WTC11 (cell line): ENCODE results near the gene HYPK. TPM values are rescaled to one million over a fixed set of nuclear protein-coding genes. Genes with fewer than 3 reads are reported as not detected.

ENCODE experiments used
- ATAC-seq: fragments of 200-7000 bp; cut with Tn5 transposase; 2 replicates; pipeline ENCODE4 v1.10.0; 2021; ENCODE audit warnings: mild to moderate bottlenecking, moderate library complexity
- CTCF ChIA-PET: fragments of 300-600 bp; sonication (Branson Sonifier 250); formaldehyde crosslinking; loops from one replicate; lab custom pipeline; 2021; ENCODE audit warnings: antibody characterized with exemption; lab: Charles Lee
- POLR2A ChIA-PET: fragments of 350-600 bp; sonication (Branson Sonifier 250); formaldehyde crosslinking; loops from one replicate; lab custom pipeline; 2021; ENCODE audit warnings: antibody characterized with exemption; lab: Charles Lee
- DNase-seq: peaks from one replicate; pipeline ENCODE4 v3.0.0; 2021; ENCODE audit warnings: low spot score
- H3K27ac Mint-ChIP-seq: 2 replicates; pipeline ENCODE4 v1.8.0; 2021; ENCODE audit warnings: mixed read lengths
- H3K27me3 Mint-ChIP-seq: 2 replicates; pipeline ENCODE4 v1.8.0; 2021; ENCODE audit warnings: low read depth, mild to moderate bottlenecking, moderate library complexity, mixed read lengths
- H3K36me3 Mint-ChIP-seq: 2 replicates; pipeline ENCODE4 v1.8.0; 2021; ENCODE audit warnings: mixed read lengths
- H3K4me1 Mint-ChIP-seq: 2 replicates; pipeline ENCODE4 v1.8.0; 2022; ENCODE audit warnings: mixed read lengths
- H3K4me3 Mint-ChIP-seq: 2 replicates; pipeline ENCODE4 v1.8.0; 2021; ENCODE audit warnings: mild to moderate bottlenecking, moderate library complexity, mixed read lengths
- H3K9me3 Mint-ChIP-seq: 2 replicates; pipeline ENCODE4 v1.8.0; 2021; ENCODE audit warnings: mixed read lengths
- CREB1 ChIP-seq: sonication (generic); formaldehyde crosslinking; IDR thresholded peaks from 2 replicates; pipeline ENCODE4 v1.8.0; 2023; ENCODE audit warnings: mild to moderate bottlenecking, missing genetic modification reagents
- FOXK1 ChIP-seq: sonication (generic); formaldehyde crosslinking; IDR thresholded peaks from 2 replicates; pipeline ENCODE4 v1.8.0; 2022; ENCODE audit warnings: mild to moderate bottlenecking, moderate library complexity, missing genetic modification reagents
- JUN ChIP-seq: sonication (generic); formaldehyde crosslinking; IDR thresholded peaks from 2 replicates; pipeline ENCODE4 v1.8.0; 2023; ENCODE audit warnings: mild to moderate bottlenecking, missing genetic modification reagents
- NFYB ChIP-seq: sonication (generic); formaldehyde crosslinking; conservative IDR thresholded peaks from 2 replicates; pipeline ENCODE4 v1.8.0; 2022; ENCODE audit warnings: low read depth, missing genetic modification reagents
- NR1H2 ChIP-seq: sonication (generic); formaldehyde crosslinking; IDR thresholded peaks from 2 replicates; pipeline ENCODE4 v1.9.0; 2021; ENCODE audit warnings: mild to moderate bottlenecking, moderate library complexity, missing genetic modification reagents
- NR2C2 ChIP-seq: sonication (generic); formaldehyde crosslinking; IDR thresholded peaks from 2 replicates; pipeline ENCODE4 v1.8.0; 2022; ENCODE audit warnings: mild to moderate bottlenecking, missing genetic modification reagents
- PRRX2 ChIP-seq: fragments of 250-450 bp; sonication (Bioruptor Pico); IDR thresholded peaks from 2 replicates; pipeline ENCODE4 v1.8.0; 2021; ENCODE audit warnings: mild to moderate bottlenecking
- SMAD3 ChIP-seq: sonication (generic); formaldehyde crosslinking; IDR thresholded peaks from 2 replicates; pipeline ENCODE4 v1.8.0; 2022; ENCODE audit warnings: missing genetic modification reagents, mild to moderate bottlenecking, borderline replicate concordance
- SMAD4 ChIP-seq: sonication (generic); formaldehyde crosslinking; IDR thresholded peaks from 2 replicates; pipeline ENCODE4 v1.8.0; 2022; ENCODE audit warnings: mild to moderate bottlenecking, missing genetic modification reagents
- SP1 ChIP-seq: sonication (generic); formaldehyde crosslinking; conservative IDR thresholded peaks from 2 replicates; pipeline ENCODE4 v1.8.1; 2022; ENCODE audit warnings: missing genetic modification reagents
- ZBTB21 ChIP-seq: sonication (generic); formaldehyde crosslinking; IDR thresholded peaks from 2 replicates; pipeline ENCODE4 v1.8.1; 2023; ENCODE audit warnings: mild to moderate bottlenecking, missing genetic modification reagents, borderline replicate concordance
- ZBTB43 ChIP-seq: sonication (generic); formaldehyde crosslinking; IDR thresholded peaks from 2 replicates; pipeline ENCODE4 v1.8.1; 2023; ENCODE audit warnings: mild to moderate bottlenecking, missing genetic modification reagents
- ZNF219 ChIP-seq: sonication (generic); formaldehyde crosslinking; IDR thresholded peaks from 2 replicates; pipeline ENCODE4 v1.8.0; 2023; ENCODE audit warnings: missing genetic modification reagents, mild to moderate bottlenecking, borderline replicate concordance
- ZNF232 ChIP-seq: sonication (generic); formaldehyde crosslinking; IDR thresholded peaks from 2 replicates; pipeline ENCODE4 v1.8.0; 2022; ENCODE audit warnings: mild to moderate bottlenecking, missing genetic modification reagents
- ZNF317 ChIP-seq: sonication (generic); formaldehyde crosslinking; IDR thresholded peaks from 2 replicates; pipeline ENCODE4 v1.8.1; 2023; ENCODE audit warnings: low read depth, mild to moderate bottlenecking, moderate library complexity, missing genetic modification reagents, borderline replicate concordance
- ZNF512 ChIP-seq: sonication (generic); formaldehyde crosslinking; IDR thresholded peaks from 2 replicates; pipeline ENCODE4 v1.8.1; 2022; ENCODE audit warnings: missing genetic modification reagents, borderline replicate concordance
- ZSCAN18 ChIP-seq: fragments of 250-450 bp; sonication (Bioruptor Pico); IDR thresholded peaks from 2 replicates; pipeline ENCODE4 v2.1.2; 2022; ENCODE audit warnings: mild to moderate bottlenecking, moderate library complexity
- total RNA-seq: library from RNA; stranded (reverse); gene quantifications from 3 replicates; pipeline ENCODE4 v1.2.3, GENCODE V29; 2021
- TF ChIP-seq, protein P1 (sequence below): sonication (generic); formaldehyde crosslinking; IDR thresholded peaks from 2 replicates; pipeline ENCODE4 v1.8.1; 2023; ENCODE audit warnings: mild to moderate bottlenecking, missing genetic modification reagents, moderate library complexity
- TF ChIP-seq, protein P2 (sequence below): sonication (generic); formaldehyde crosslinking; conservative IDR thresholded peaks from 2 replicates; pipeline ENCODE4 v1.8.1; 2022; ENCODE audit warnings: mild to moderate bottlenecking, missing genetic modification reagents
- TF ChIP-seq, protein P3 (sequence below): fragments of 250-450 bp; sonication (Bioruptor Pico); conservative IDR thresholded peaks from 2 replicates; pipeline ENCODE4 v1.9.0; 2021; ENCODE audit warnings: mild to moderate bottlenecking

Gene HYPK
- total RNA-seq, 1 experiment from 2014 or later = 22.0 TPM

DNA sequence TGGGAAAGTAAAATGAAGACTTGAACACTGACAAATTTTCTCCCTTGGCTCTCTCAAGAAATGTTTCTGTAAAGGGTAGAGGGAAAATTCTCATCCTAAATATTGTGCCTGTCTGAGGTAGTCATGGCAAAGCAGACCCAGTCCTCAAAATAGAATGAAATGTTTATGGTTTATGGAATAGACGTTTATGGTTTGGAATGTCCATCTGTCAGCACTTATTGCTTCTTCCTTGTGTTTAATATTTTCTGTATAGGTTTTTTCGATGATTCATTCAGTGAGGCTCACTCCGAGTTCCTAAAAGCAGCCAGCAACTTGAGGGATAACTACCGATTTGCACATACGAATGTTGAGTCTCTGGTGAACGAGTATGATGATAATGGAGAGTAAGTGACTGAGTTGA lies 37.6 kb upstream of the HYPK start (continued):
- no peak for TF ChIP-seq FOXK1
- no peak for TF ChIP-seq SMAD3 (CRISPR knock-in tag)
- TF ChIP-seq ZNF232 (CRISPR knock-in tag) = no peak
- TF ChIP-seq, all 79 proteins: peak for 0

- Mint-ChIP-seq H3K36me3 (peaks cover 82% of the 10 kb centered on the region), H3K4me1 (no peaks in the 10 kb centered on the region), H3K27me3 (no peaks in the 10 kb centered on the region), H3K4me3 (no peak overlapping the region), H3K27ac (no peak overlapping the region), H3K9me3 (no peaks in the 10 kb centered on the region)
- TF ChIP-seq ZSCAN18 (CRISPR knock-in tag) (no peak), CREB1 (no peak), SMAD4 (CRISPR knock-in tag) (no peak), ZBTB21 (CRISPR knock-in tag) (no peak), NFYB (CRISPR knock-in tag) (no peak), SP1 (no peak), ZNF219 (CRISPR knock-in tag) (no peak), SMAD3 (CRISPR knock-in tag) (no peak), PRRX2 (CRISPR knock-in tag) (no peak), JUN (CRISPR knock-in tag) (no peak), ZNF512 (CRISPR knock-in tag) (no peak), ZBTB43 (CRISPR knock-in tag) (no peak), NR1H2 (no peak), NR2C2 (CRISPR knock-in tag) (no peak), ZNF317 (no peak)
- TF ChIP-seq, protein P1, sequence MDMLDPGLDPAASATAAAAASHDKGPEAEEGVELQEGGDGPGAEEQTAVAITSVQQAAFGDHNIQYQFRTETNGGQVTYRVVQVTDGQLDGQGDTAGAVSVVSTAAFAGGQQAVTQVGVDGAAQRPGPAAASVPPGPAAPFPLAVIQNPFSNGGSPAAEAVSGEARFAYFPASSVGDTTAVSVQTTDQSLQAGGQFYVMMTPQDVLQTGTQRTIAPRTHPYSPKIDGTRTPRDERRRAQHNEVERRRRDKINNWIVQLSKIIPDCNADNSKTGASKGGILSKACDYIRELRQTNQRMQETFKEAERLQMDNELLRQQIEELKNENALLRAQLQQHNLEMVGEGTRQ (CRISPR knock-in tag) = no peak
- TF ChIP-seq, protein P2, sequence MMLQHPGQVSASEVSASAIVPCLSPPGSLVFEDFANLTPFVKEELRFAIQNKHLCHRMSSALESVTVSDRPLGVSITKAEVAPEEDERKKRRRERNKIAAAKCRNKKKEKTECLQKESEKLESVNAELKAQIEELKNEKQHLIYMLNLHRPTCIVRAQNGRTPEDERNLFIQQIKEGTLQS = no peak
- TF ChIP-seq, protein P3, sequence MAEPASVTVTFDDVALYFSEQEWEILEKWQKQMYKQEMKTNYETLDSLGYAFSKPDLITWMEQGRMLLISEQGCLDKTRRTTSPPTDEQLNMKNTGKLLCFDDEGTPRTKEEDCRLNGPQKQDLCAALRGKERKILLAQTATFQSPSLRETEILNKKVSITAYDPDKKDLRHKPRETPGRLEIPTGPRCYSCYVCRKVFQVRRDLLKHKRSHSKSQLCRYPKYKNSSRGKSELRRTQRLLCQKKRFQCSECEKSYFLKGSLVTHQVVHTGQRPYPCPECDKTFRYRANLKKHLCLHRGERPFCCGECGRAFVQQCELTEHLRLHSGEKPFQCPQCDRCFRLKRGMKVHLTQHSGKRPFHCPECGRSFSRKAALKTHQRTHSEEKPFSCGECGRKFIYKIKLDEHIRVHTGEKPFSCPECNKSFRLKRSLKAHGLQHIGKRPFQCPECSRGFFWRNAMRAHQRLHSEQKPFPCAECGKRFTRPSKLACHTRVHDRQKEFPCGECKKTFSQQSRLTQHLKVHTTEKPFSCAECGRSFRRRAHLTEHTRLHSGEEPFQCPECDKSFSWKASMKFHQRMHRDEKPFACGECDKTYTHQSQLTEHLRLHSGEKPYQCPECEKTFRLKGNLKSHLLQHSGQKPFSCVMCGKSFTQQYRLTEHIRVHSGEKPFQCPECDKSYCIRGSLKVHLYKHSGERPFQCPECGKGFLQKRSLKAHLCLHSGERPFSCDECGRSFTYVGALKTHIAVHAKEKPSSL = no peak
- ChIA-PET POLR2A (no interaction called here), CTCF (no interaction called here)
- ATAC-seq (no peak), DNase-seq (no peak)
Observed at GRCh38 chr15:43763819-43764446, 36.5 kb upstream of the HYPK start.
